HepG2 (cell line): ENCODE data around the gene TCF3. TPM values are rescaled to one million over a fixed set of nuclear protein-coding genes. Genes with fewer than 3 reads are reported as not detected.

Experiments used
- ATAC-seq: fragments of 200-7000 bp; cut with Tn5 transposase; 3 replicates; pipeline ENCODE4 v1.9.1; 2020; ENCODE audit warnings: mild to moderate bottlenecking, moderate library complexity
- BruUV-seq: library from RNA; stranded (reverse); fragments of 400-500 nt; replicated peaks from 2 replicates; lab custom pipeline; 2021; lab: Mats Ljungman, UMichigan
- CTCF ChIA-PET: fragments of 300-600 bp; formaldehyde crosslinking; extraction: SDS; loops from one replicate; lab custom pipeline; 2021; ENCODE audit warnings: low total read pairs, inconsistent platforms, low intra/inter-chr PET ratio; lab: Yijun Ruan, JAX
- POLR2A ChIA-PET: fragments of 350-600 bp; sonication (Branson Sonifier 250); formaldehyde crosslinking; loops from one replicate; lab custom pipeline; 2020; ENCODE audit warnings: antibody characterized with exemption, inconsistent platforms; lab: Yijun Ruan, JAX
- DNase-seq: peaks from one replicate; pipeline ENCODE4 v3.0.0-alpha.2; 2015; ENCODE audit warnings: low spot score
- FAIRE-seq: peaks from 3 replicates; lab custom pipeline; 2011; peaks lifted over from hg19 to GRCh38; lab: Jason Lieb, UNC
- H2AFZ ChIP-seq: one replicate; pipeline ENCODE4 v1.6.1; 2011; ENCODE audit warnings: low read length, inconsistent platforms
- H3K27ac ChIP-seq: fragments of 300-600 bp; 3 replicates; pipeline ENCODE4 v1.8.0; 2011; ENCODE audit warnings: mixed run types, mild to moderate bottlenecking, mixed read lengths, low read length, inconsistent platforms; ENCODE audit not compliant: insufficient read depth; ENCODE audit errors: extremely low read length
- H3K27me3 ChIP-seq, 2 experiments: fragments of 200-600 bp in 1 of 2; 2 replicates in 1 of 2; 3 replicates in 1 of 2; pipeline versions ENCODE4 v1.6.0 to v1.8.0; 2011; ENCODE audit warnings: low read length in 2 of 2, mild to moderate bottlenecking in 2 of 2, moderate library complexity in 2 of 2, inconsistent platforms in 1 of 2; ENCODE audit not compliant: insufficient read depth in 2 of 2, control insufficient read depth in 1 of 2
- H3K36me3 ChIP-seq, 2 experiments: fragments of 200-600 bp in 1 of 2; replicated peaks in 1 of 2; 2 replicates in 1 of 2; 3 replicates in 1 of 2; pipeline versions ENCODE4 v1.5.1 to v1.8.0; 2011; ENCODE audit warnings: low read length in 2 of 2, inconsistent platforms in 1 of 2; ENCODE audit not compliant: insufficient read depth in 2 of 2, control insufficient read depth in 1 of 2
- H3K4me1 ChIP-seq: 2 replicates; pipeline ENCODE4 v1.5.1; 2012; ENCODE audit warnings: low read length, inconsistent platforms; ENCODE audit not compliant: insufficient read depth
- H3K4me2 ChIP-seq: 2 replicates; pipeline ENCODE4 v1.6.0; 2011; ENCODE audit warnings: low read depth, low read length, inconsistent platforms
- H3K4me3 ChIP-seq, 3 experiments: fragments of 200-600 bp in 1 of 3; sonication (generic), shearing (Covaris generic) in 1 of 3; replicated peaks in 1 of 3; 2 replicates each; pipeline ENCODE4 v1.5.1; 2011 to 2016; ENCODE audit warnings: low read length in 3 of 3, inconsistent platforms in 2 of 3, low read depth in 2 of 3, mild to moderate bottlenecking in 2 of 3, control low read depth in 1 of 3, mixed read lengths in 1 of 3; ENCODE audit not compliant: insufficient read depth in 1 of 3
- H3K79me2 ChIP-seq: one replicate; pipeline ENCODE4 v1.6.1; 2011; ENCODE audit warnings: low read length, inconsistent platforms; ENCODE audit not compliant: insufficient read depth
- H3K9ac ChIP-seq: 2 replicates; pipeline ENCODE4 v1.6.0; 2011; ENCODE audit warnings: mild to moderate bottlenecking, low read depth, low read length, inconsistent platforms; ENCODE audit not compliant: insufficient read depth
- H3K9me3 ChIP-seq: 2 replicates; pipeline ENCODE4 v1.5.1; 2012; ENCODE audit warnings: mild to moderate bottlenecking, low read length
- H4K20me1 ChIP-seq: 2 replicates; pipeline ENCODE4 v1.6.0; 2011; ENCODE audit warnings: inconsistent platforms, mild to moderate bottlenecking, low read length, moderate library complexity; ENCODE audit not compliant: insufficient read depth
- DPF2 ChIP-seq: sonication (generic); formaldehyde crosslinking; IDR thresholded peaks from 2 replicates; pipeline ENCODE4 v1.4.0; 2020; ENCODE audit warnings: mild to moderate bottlenecking, low read depth, missing genetic modification reagents, borderline replicate concordance
- HOXA3 ChIP-seq: sonication (generic); formaldehyde crosslinking; IDR thresholded peaks from 2 replicates; pipeline ENCODE4 v1.5.0; 2020; ENCODE audit warnings: missing genetic modification reagents
- IRF1 ChIP-seq: sonication (generic); formaldehyde crosslinking; IDR thresholded peaks from 2 replicates; pipeline ENCODE4 v1.4.0; 2020; ENCODE audit warnings: low read depth, mild to moderate bottlenecking, missing genetic modification reagents
- MIER3 ChIP-seq: IDR thresholded peaks from 2 replicates; pipeline ENCODE4 v1.6.1; 2016; ENCODE audit warnings: missing compliant biosample characterization, borderline replicate concordance
- PCBP1 ChIP-seq: fragments of 200-400 bp; formaldehyde crosslinking; IDR thresholded peaks from 2 replicates; pipeline ENCODE4 v1.6.1; 2017; ENCODE audit warnings: mild to moderate bottlenecking, low read depth, low read length, borderline replicate concordance
- PRDM4 ChIP-seq: sonication (generic); formaldehyde crosslinking; IDR thresholded peaks from 2 replicates; pipeline ENCODE4 v1.9.0; 2021; ENCODE audit warnings: missing genetic modification reagents, borderline replicate concordance
- TEF ChIP-seq: sonication (generic); formaldehyde crosslinking; IDR thresholded peaks from 2 replicates; pipeline ENCODE4 v1.5.0; 2020; ENCODE audit warnings: missing genetic modification reagents
- ZFP36L1 ChIP-seq: sonication (generic); formaldehyde crosslinking; IDR thresholded peaks from 2 replicates; pipeline ENCODE4 v1.8.0; 2022; ENCODE audit warnings: mild to moderate bottlenecking, missing genetic modification reagents, moderate library complexity
- ZNF10 ChIP-seq: sonication (generic); formaldehyde crosslinking; IDR thresholded peaks from 2 replicates; pipeline ENCODE4 v1.4.0; 2020; ENCODE audit warnings: mild to moderate bottlenecking, low read depth, missing genetic modification reagents, borderline replicate concordance
- ZNF121 ChIP-seq: sonication (generic); formaldehyde crosslinking; IDR thresholded peaks from 2 replicates; pipeline ENCODE4 v1.5.0; 2020; ENCODE audit warnings: mild to moderate bottlenecking, missing genetic modification reagents
- ZNF234 ChIP-seq: sonication (generic); formaldehyde crosslinking; conservative IDR thresholded peaks from 2 replicates; pipeline ENCODE4 v1.5.1; 2020; ENCODE audit warnings: mild to moderate bottlenecking, missing genetic modification reagents
- ZNF296 ChIP-seq: sonication (generic); formaldehyde crosslinking; conservative IDR thresholded peaks from 2 replicates; pipeline ENCODE4 v1.5.0; 2020; ENCODE audit warnings: mild to moderate bottlenecking, missing genetic modification reagents
- ZNF546 ChIP-seq: sonication (generic); formaldehyde crosslinking; conservative IDR thresholded peaks from 2 replicates; pipeline ENCODE4 v1.8.1; 2023; ENCODE audit warnings: mild to moderate bottlenecking, missing genetic modification reagents
- WGBS: methylation state at CpG from one replicate; pipeline ENCODE4 v1.1.6; 2017; ENCODE audit warnings: low lambda C conversion rate; 5-methylcytosine and 5-hydroxymethylcytosine counted together
- in situ Hi-C: cut with HindIII; loops from 2 replicates; pipeline ENCODE4 v1.10.0; 2017; ENCODE audit warnings: low pct_unique_long_range_greater_than_20kb; ENCODE audit not compliant: extremely low pct_ligation_motif_present
- intact Hi-C: fragments of 100-400 bp; cut with micrococcal nuclease; formaldehyde crosslinking; loops from one replicate; pipeline ENCODE4 v1.10.0; 2022; ENCODE audit not compliant: unreplicated experiment
- polyA plus RNA-seq, 8 experiments: library from polyadenylated mRNA; depleted of rRNA in 3 of 8; stranded (reverse) in 7 of 8; unstranded in 1 of 8; fragments of >200 nt; fragmentation: Illumina TruSeq in 4 of 8; extraction: Trizol in 4 of 8; gene quantifications; 2 replicates each; pipeline versions ENCODE4 v1.2.1 to v1.2.3, GENCODE V29; 2011 to 2016; ENCODE audit warnings: low read depth in 4 of 8, missing spikeins in 1 of 8, mixed read lengths in 1 of 8; ENCODE audit not compliant: insufficient read depth in 1 of 8
- total RNA-seq, 5 experiments: library from RNA; depleted of rRNA; stranded (reverse); fragments of >200 nt; fragmentation: Illumina TruSeq; extraction: Trizol; gene quantifications; 2 replicates each; pipeline ENCODE4 v1.2.3, GENCODE V29; 2016; ENCODE audit warnings: low read depth in 1 of 5

The TCF3 gene
- total and polyA plus RNA-seq, 2 of the 13 experiments (the other 11 are each of a cell fraction or from before 2014, with no cell fraction given), result 51.4 to 53.2 TPM

GRCh38 chr19:1631557-1632100 is 20.8 kb downstream of the TCF3 start:
- no peak for TF ChIP-seq TEF (CRISPR knock-in tag)
- no peak overlapping the region for H3K27ac ChIP-seq
- FAIRE-seq, result no peak
- DNase-seq, result no peak
- no peak overlapping the region for H3K4me2 ChIP-seq
- no peak overlapping the region for H3K4me3 ChIP-seq
- H2AFZ ChIP-seq, result no peak overlapping the region
- no TSS peak for BruUV-seq
- in situ Hi-C loops (no loop called here), intact Hi-C loops (no loop called here)
- H3K27me3 ChIP-seq, result no peaks in the 10 kb centered on the region
- H3K36me3 ChIP-seq, result peaks cover 7 to 28% of the 10 kb centered on the region in 2 experiments; a peak in 4 of 5 replicates
- H4K20me1 ChIP-seq, result no peaks in the 10 kb centered on the region
- 0 out of 2 replicates have a peak, but pooled peaks cover 11% of the 10 kb centered on the region for H3K4me1 ChIP-seq
- H3K9ac ChIP-seq, result no peak overlapping the region
- 97% methylated on average over 12 of the region's 31 CpGs for WGBS
- peaks cover 2% of the 10 kb centered on the region for H3K79me2 ChIP-seq
- H3K9me3 ChIP-seq, result no peaks in the 10 kb centered on the region
- ChIA-PET CTCF (no interaction called here), POLR2A (no interaction called here)
- no peak for ATAC-seq

- Histone ChIP-seq H3K4me3 (no peak overlapping the region), H3K27ac (no peak overlapping the region), H3K4me1 (0 out of 2 replicates have a peak, but pooled peaks cover 11% of the 10 kb centered on the region), H4K20me1 (no peaks in the 10 kb centered on the region), H3K36me3 (peaks cover 7 to 31% of the 10 kb centered on the region in 2 experiments; a peak in 4 of 5 replicates), H3K4me2 (no peak overlapping the region), H3K27me3 (no peaks in the 10 kb centered on the region), H3K9me3 (no peaks in the 10 kb centered on the region), H3K9ac (no peak overlapping the region), H3K79me2 (no peaks in the 10 kb centered on the region), H2AFZ (no peak overlapping the region)
- FAIRE-seq, result no peak
- no peak for ATAC-seq
- intact Hi-C loops, result no loop called here
- 98% methylated on average over 6 of the region's 17 CpGs for WGBS
- in situ Hi-C loops, result no loop called here
- no TSS peak for BruUV-seq
- no peak for DNase-seq
- POLR2A ChIA-PET, result no interaction called here
- CTCF ChIA-PET, result no interaction called here
- TF ChIP-seq PRDM4 (CRISPR knock-in tag) (no peak), MIER3 (CRISPR knock-in tag) (no peak), ZNF546 (CRISPR knock-in tag) (no peak), PCBP1 (no peak), ZNF10 (no peak), IRF1 (CRISPR knock-in tag) (no peak), HOXA3 (CRISPR knock-in tag) (no peak), ZNF234 (no peak), DPF2 (CRISPR knock-in tag) (no peak), ZNF121 (CRISPR knock-in tag) (no peak), ZFP36L1 (CRISPR knock-in tag) (no peak), ZNF296 (CRISPR knock-in tag) (no peak)
These were observed 21.6 kb downstream of the TCF3 start for GRCh38 chr19:1630811-1631210.
